ENCODE data around the gene RABGAP1L.
"Not testable (repeated sequence)": the region's sequence is repeated elsewhere in the genome, so short reads cannot be mapped to it uniquely, and the experiment has no call there.

Gene RABGAP1L

GRCh38 chr1:174407665-174408064 lies 248.3 kb downstream of the RABGAP1L start:
- Histone ChIP-seq H3K36me3 (ENCODE audit: insufficient read depth, low read length) (no peaks in the 10 kb centered on the region), H3K9me3 (ENCODE audit: low read depth, low read length) (no peaks in the 10 kb centered on the region), H3K4me3 (no peak overlapping the region), H3K9ac (ENCODE audit: insufficient read length) (no peak overlapping the region), H3K27ac (no peak overlapping the region)
- TF ChIP-seq POLR2AphosphoS5 (IDR thresholded peaks at IDR 0.05; ENCODE audit: borderline replicate concordance, low read depth, low read length) (no peak), FOXP2 (optimal IDR thresholded peaks at IDR 0.05; ENCODE audit: control extremely low read depth, extremely low read length, insufficient read depth) (no peak), EZH2 (IDR thresholded peaks at IDR 0.05) (no peak)
- DNase-seq (ENCODE audit: low read depth, low spot score), result no peak

GRCh38 chr1:174408146-174408545 lies 248.8 kb downstream of the RABGAP1L start:
- H3K9ac ChIP-seq (ENCODE audit: insufficient read length), result no peak overlapping the region
- H3K4me3 ChIP-seq, result no peak overlapping the region
- H3K36me3 ChIP-seq (ENCODE audit: insufficient read depth, low read length), result no peaks in the 10 kb centered on the region
- no peak overlapping the region for H3K27ac ChIP-seq
- TF ChIP-seq POLR2AphosphoS5 (IDR thresholded peaks at IDR 0.05; ENCODE audit: borderline replicate concordance, low read depth, low read length), result no peak
- no peak for TF ChIP-seq FOXP2 (optimal IDR thresholded peaks at IDR 0.05; ENCODE audit: control extremely low read depth, extremely low read length, insufficient read depth)
- no peak for TF ChIP-seq EZH2 (IDR thresholded peaks at IDR 0.05)
- H3K9me3 ChIP-seq (ENCODE audit: low read depth, low read length), result no peaks in the 10 kb centered on the region
- no peak for DNase-seq (ENCODE audit: low read depth, low spot score)

- H3K36me3 ChIP-seq (ENCODE audit: insufficient read depth, low read length); DNase-seq (ENCODE audit: low read depth, low spot score); H3K27ac ChIP-seq; H3K9ac ChIP-seq (ENCODE audit: insufficient read length); H3K9me3 ChIP-seq (ENCODE audit: low read depth, low read length); H3K4me3 ChIP-seq: not testable (repeated sequence)
Observed at GRCh38 chr1:174409801-174410200, 250.5 kb downstream of the RABGAP1L start.

GRCh38 chr1:174413632-174414031 lies 254.3 kb downstream of the RABGAP1L start:
- DNase-seq (ENCODE audit: low read depth, low spot score), result no peak

GRCh38 chr1:174414203-174414602 lies 254.9 kb downstream of the RABGAP1L start:
- TF ChIP-seq POLR2AphosphoS5 (IDR thresholded peaks at IDR 0.05; ENCODE audit: borderline replicate concordance, low read depth, low read length) (no peak), EZH2 (IDR thresholded peaks at IDR 0.05) (no peak), FOXP2 (optimal IDR thresholded peaks at IDR 0.05; ENCODE audit: control extremely low read depth, extremely low read length, insufficient read depth) (no peak)
- H3K9me3 ChIP-seq (ENCODE audit: low read depth, low read length), result no peaks in the 10 kb centered on the region
- no peak overlapping the region for H3K27ac ChIP-seq
- DNase-seq (ENCODE audit: low read depth, low spot score), result no peak
- no peaks in the 10 kb centered on the region for H3K36me3 ChIP-seq (ENCODE audit: insufficient read depth, low read length)
- no peak overlapping the region for H3K4me3 ChIP-seq
- H3K9ac ChIP-seq (ENCODE audit: insufficient read length), result no peak overlapping the region

More at GRCh38 chr1:174413632-174414031, 254.3 kb downstream of the RABGAP1L start:
- TF ChIP-seq FOXP2 (optimal IDR thresholded peaks at IDR 0.05; ENCODE audit: control extremely low read depth, extremely low read length, insufficient read depth) (no peak), EZH2 (IDR thresholded peaks at IDR 0.05) (no peak), POLR2AphosphoS5 (IDR thresholded peaks at IDR 0.05; ENCODE audit: borderline replicate concordance, low read depth, low read length) (no peak)
- Histone ChIP-seq H3K36me3 (ENCODE audit: insufficient read depth, low read length) (no peaks in the 10 kb centered on the region), H3K27ac (no peak overlapping the region), H3K4me3 (no peak overlapping the region), H3K9ac (ENCODE audit: insufficient read length) (no peak overlapping the region), H3K9me3 (ENCODE audit: low read depth, low read length) (no peaks in the 10 kb centered on the region)

- H3K36me3 ChIP-seq (ENCODE audit: insufficient read depth, low read length), result no peaks in the 10 kb centered on the region
- H3K9me3 ChIP-seq (ENCODE audit: low read depth, low read length), result no peaks in the 10 kb centered on the region
- no peak for DNase-seq (ENCODE audit: low read depth, low spot score)
- no peak overlapping the region for H3K4me3 ChIP-seq
- H3K27ac ChIP-seq, result no peak overlapping the region
- TF ChIP-seq EZH2 (IDR thresholded peaks at IDR 0.05), result no peak
- no peak for TF ChIP-seq POLR2AphosphoS5 (IDR thresholded peaks at IDR 0.05; ENCODE audit: borderline replicate concordance, low read depth, low read length)
- no peak for TF ChIP-seq FOXP2 (optimal IDR thresholded peaks at IDR 0.05; ENCODE audit: control extremely low read depth, extremely low read length, insufficient read depth)
- no peak overlapping the region for H3K9ac ChIP-seq (ENCODE audit: insufficient read length)
Observed at GRCh38 chr1:174415506-174415905, 256.2 kb downstream of the RABGAP1L start.

- H3K9me3 ChIP-seq (ENCODE audit: low read depth, low read length), result no peaks in the 10 kb centered on the region
- no peak overlapping the region for H3K27ac ChIP-seq
- no peak for DNase-seq (ENCODE audit: low read depth, low spot score)
- no peak overlapping the region for H3K4me3 ChIP-seq
- TF ChIP-seq POLR2AphosphoS5 (IDR thresholded peaks at IDR 0.05; ENCODE audit: borderline replicate concordance, low read depth, low read length) (no peak), EZH2 (IDR thresholded peaks at IDR 0.05) (no peak), FOXP2 (optimal IDR thresholded peaks at IDR 0.05; ENCODE audit: control extremely low read depth, extremely low read length, insufficient read depth) (no peak)
- H3K9ac ChIP-seq (ENCODE audit: insufficient read length), result no peak overlapping the region
- no peaks in the 10 kb centered on the region for H3K36me3 ChIP-seq (ENCODE audit: insufficient read depth, low read length)
Observed at GRCh38 chr1:174417921-174418320, 258.6 kb downstream of the RABGAP1L start.

- TF ChIP-seq POLR2AphosphoS5 (IDR thresholded peaks at IDR 0.05; ENCODE audit: borderline replicate concordance, low read depth, low read length) (no peak), EZH2 (IDR thresholded peaks at IDR 0.05) (no peak), FOXP2 (optimal IDR thresholded peaks at IDR 0.05; ENCODE audit: control extremely low read depth, extremely low read length, insufficient read depth) (no peak)
- Histone ChIP-seq H3K27ac (no peak overlapping the region), H3K36me3 (ENCODE audit: insufficient read depth, low read length) (no peaks in the 10 kb centered on the region)
Observed at GRCh38 chr1:174425121-174425520, 265.8 kb downstream of the RABGAP1L start.

GRCh38 chr1:174426153-174426552 lies 266.8 kb downstream of the RABGAP1L start:
- Histone ChIP-seq H3K9ac (ENCODE audit: insufficient read length) (no peak overlapping the region), H3K36me3 (ENCODE audit: insufficient read depth, low read length) (no peaks in the 10 kb centered on the region), H3K4me3 (no peak overlapping the region), H3K9me3 (ENCODE audit: low read depth, low read length) (no peaks in the 10 kb centered on the region), H3K27ac (no peak overlapping the region)
- TF ChIP-seq POLR2AphosphoS5 (IDR thresholded peaks at IDR 0.05; ENCODE audit: borderline replicate concordance, low read depth, low read length) (no peak), FOXP2 (optimal IDR thresholded peaks at IDR 0.05; ENCODE audit: control extremely low read depth, extremely low read length, insufficient read depth) (peak; percentile 45)
- DNase-seq (ENCODE audit: low read depth, low spot score), result no peak

More at GRCh38 chr1:174425121-174425520, 265.8 kb downstream of the RABGAP1L start:
- H3K4me3 ChIP-seq, result no peak overlapping the region
- no peak overlapping the region for H3K9ac ChIP-seq (ENCODE audit: insufficient read length)
- no peaks in the 10 kb centered on the region for H3K9me3 ChIP-seq (ENCODE audit: low read depth, low read length)
- DNase-seq (ENCODE audit: low read depth, low spot score), result no peak
